Measurements from ENCODE around the gene CRYL1. TPM values are rescaled to one million over a fixed set of nuclear protein-coding genes. Genes with fewer than 3 reads are reported as not detected.

CRYL1 gene
- total RNA-seq, 1 experiment from 2014 or later: 26.5 TPM

DNA sequence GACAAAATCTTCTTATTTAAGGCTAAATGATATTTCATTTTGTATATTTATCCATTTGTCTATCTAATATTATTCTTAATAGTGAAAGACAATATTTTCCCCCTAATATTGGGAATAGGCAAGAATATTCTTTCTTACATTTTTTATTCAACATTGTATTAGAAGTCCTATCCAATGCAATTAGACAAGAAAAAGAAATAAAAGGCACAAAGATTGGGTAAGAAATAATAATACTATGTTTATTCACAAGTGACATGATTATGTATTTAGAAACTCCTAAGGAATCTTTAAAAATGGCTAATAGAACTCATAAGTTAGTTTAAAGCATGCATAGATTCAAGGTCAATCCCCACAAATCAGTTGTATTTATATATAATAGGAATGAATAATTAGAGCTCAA, 11.3 kb upstream of the CRYL1 start:
- no peak overlapping the region for H3K9ac ChIP-seq (ENCODE audit: low read length)
- H3K4me3 ChIP-seq (replicated peaks in 1 of 2; ENCODE audit: low read depth in 1 of 2, low read length in 2 of 2): no peak overlapping the region
- H4K20me1 ChIP-seq (ENCODE audit: insufficient read depth): no peaks in the 10 kb centered on the region
- ChIA-PET CTCF (no interaction called here), RAD21 (ENCODE audit: low non-redundant PET in 1 of 2, low total read pairs in 2 of 2, uncharacterized antibody in 2 of 2, unreplicated experiment in 2 of 2) (no interaction called here), POLR2A (no interaction called here)
- H3K4me1 ChIP-seq (ENCODE audit: control insufficient read depth in 1 of 2, insufficient read depth in 2 of 2, low read length in 2 of 2): peaks cover 0 to 5% of the 10 kb centered on the region in 2 experiments; a peak in 2 of 4 replicates
- intact Hi-C loops (cut with micrococcal nuclease): no loop called here
- H3K27ac ChIP-seq (ENCODE audit: low read depth, low read length): no peak overlapping the region
- ATAC-seq (no peak), DNase-seq (ENCODE audit: low read depth, low spot score) (no peak)
- no peak overlapping the region for H3K4me2 ChIP-seq (ENCODE audit: low read length)
- no peak overlapping the region for H2AFZ ChIP-seq (ENCODE audit: low read depth, low read length, poor library complexity, severe bottlenecking)
- no peaks in the 10 kb centered on the region; a peak in 1 of 4 replicates for H3K9me3 ChIP-seq (ENCODE audit: control insufficient read depth in 1 of 2, insufficient read depth in 1 of 2, low read depth in 1 of 2, low read length in 2 of 2)
- H3K9me2 ChIP-seq (ENCODE audit: insufficient read depth): no peaks in the 10 kb centered on the region
- H3K79me2 ChIP-seq (ENCODE audit: insufficient read depth, low read length): no peaks in the 10 kb centered on the region
- BruUV-seq (replicated peaks): no TSS peak
- TF ChIP-seq, protein P1, sequence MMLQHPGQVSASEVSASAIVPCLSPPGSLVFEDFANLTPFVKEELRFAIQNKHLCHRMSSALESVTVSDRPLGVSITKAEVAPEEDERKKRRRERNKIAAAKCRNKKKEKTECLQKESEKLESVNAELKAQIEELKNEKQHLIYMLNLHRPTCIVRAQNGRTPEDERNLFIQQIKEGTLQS (IDR thresholded peaks at IDR 0.05): no peak
- no peak for TF ChIP-seq ZNF274 (IDR thresholded peaks at IDR 0.05; ENCODE audit: low read depth, low read length)
- no peak for TF ChIP-seq JUND (IDR thresholded peaks at IDR 0.05)
- TF ChIP-seq EZH2phosphoT487 (IDR thresholded peaks at IDR 0.05; ENCODE audit: borderline replicate concordance): no peak
- TF ChIP-seq CBX3 (IDR thresholded peaks at IDR 0.05; ENCODE audit: low read depth): no peak
- no peak for TF ChIP-seq ELF1 (IDR thresholded peaks at IDR 0.05; ENCODE audit: borderline replicate concordance, low read depth)
- no peak for TF ChIP-seq SRF (IDR thresholded peaks at IDR 0.05; ENCODE audit: low read depth)
- TF ChIP-seq, protein P2, sequence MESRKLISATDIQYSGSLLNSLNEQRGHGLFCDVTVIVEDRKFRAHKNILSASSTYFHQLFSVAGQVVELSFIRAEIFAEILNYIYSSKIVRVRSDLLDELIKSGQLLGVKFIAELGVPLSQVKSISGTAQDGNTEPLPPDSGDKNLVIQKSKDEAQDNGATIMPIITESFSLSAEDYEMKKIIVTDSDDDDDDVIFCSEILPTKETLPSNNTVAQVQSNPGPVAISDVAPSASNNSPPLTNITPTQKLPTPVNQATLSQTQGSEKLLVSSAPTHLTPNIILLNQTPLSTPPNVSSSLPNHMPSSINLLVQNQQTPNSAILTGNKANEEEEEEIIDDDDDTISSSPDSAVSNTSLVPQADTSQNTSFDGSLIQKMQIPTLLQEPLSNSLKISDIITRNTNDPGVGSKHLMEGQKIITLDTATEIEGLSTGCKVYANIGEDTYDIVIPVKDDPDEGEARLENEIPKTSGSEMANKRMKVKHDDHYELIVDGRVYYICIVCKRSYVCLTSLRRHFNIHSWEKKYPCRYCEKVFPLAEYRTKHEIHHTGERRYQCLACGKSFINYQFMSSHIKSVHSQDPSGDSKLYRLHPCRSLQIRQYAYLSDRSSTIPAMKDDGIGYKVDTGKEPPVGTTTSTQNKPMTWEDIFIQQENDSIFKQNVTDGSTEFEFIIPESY (IDR thresholded peaks at IDR 0.05; ENCODE audit: extremely low read depth, insufficient replicate concordance, low read length): no peak
- no peaks in the 10 kb centered on the region for H3K27me3 ChIP-seq (ENCODE audit: insufficient read depth, low read length)
- no peaks in the 10 kb centered on the region for H3K36me3 ChIP-seq (ENCODE audit: control insufficient read depth in 1 of 2, insufficient read depth in 2 of 2, low read length in 2 of 2)

All from HCT116 (cell line).